ENCODE measurements around the gene FAM161B. TPM values are rescaled to one million over a fixed set of nuclear protein-coding genes. Genes with fewer than 3 reads are reported as not detected.
A peak's percentile ranks its signal among the peaks of the same experiment; 100 is the strongest.
"Not testable (repeated sequence)": the region's sequence is repeated elsewhere in the genome, so short reads cannot be mapped to it uniquely, and the experiment has no call there.

The FAM161B gene
- total and polyA plus RNA-seq, 9 donors = 8.3 to 21.4 (median 13.7) TPM

- Histone ChIP-seq H3K4me3 (no peak overlapping the region), H3K4me1 (ENCODE audit: insufficient read depth) (no peaks in the 10 kb centered on the region), H3K36me3 (no peaks in the 10 kb centered on the region), H3K27ac (no peak overlapping the region), H3K9me3 (no peaks in the 10 kb centered on the region), H3K27me3 (no peaks in the 10 kb centered on the region)
- 73 to 82% (median 74%) methylated on average over 2 of the region's 2 CpGs for WGBS, 3 donors
- TF ChIP-seq EP300 (IDR thresholded peaks at IDR 0.05) = no peak
- no peak for TF ChIP-seq CTCF (IDR thresholded peaks at IDR 0.05)
- no peak for TF ChIP-seq POLR2A (IDR thresholded peaks at IDR 0.05)
- intact Hi-C loops (cut with DNase I) = no loop called here
- no peak for DNase-seq
Measured at GRCh38 chr14:73937012-73937411, 12.9 kb downstream of the FAM161B start.

DNA sequence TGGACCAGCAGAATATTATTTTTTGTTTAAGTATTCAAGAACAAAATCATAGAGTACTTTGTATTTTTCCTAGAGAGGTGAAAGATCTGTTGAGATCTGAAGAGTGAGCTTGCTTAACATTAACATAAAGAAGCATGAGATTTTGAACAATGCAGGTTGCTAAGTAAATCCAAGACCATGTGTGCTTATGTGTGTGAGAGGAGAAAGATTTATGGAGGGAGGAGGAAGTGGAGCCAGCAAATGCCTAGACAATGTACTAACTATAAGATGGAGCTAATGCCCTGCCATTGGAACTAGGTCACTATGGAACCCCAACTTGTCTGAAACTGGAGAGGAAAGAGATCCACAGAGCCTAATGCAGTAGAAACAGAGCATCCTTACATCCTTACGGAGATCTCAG lies 13.3 kb downstream of the FAM161B start:
- Histone ChIP-seq H3K36me3 (no peaks in the 10 kb centered on the region), H3K27me3 (no peaks in the 10 kb centered on the region), H3K9me3 (no peaks in the 10 kb centered on the region), H3K27ac (no peak overlapping the region), H3K4me3 (no peak overlapping the region), H3K4me1 (ENCODE audit: insufficient read depth) (no peaks in the 10 kb centered on the region)
- 91 to 94% (median 93%) methylated on average over 1 of the region's 1 CpG for WGBS, 3 donors
- TF ChIP-seq POLR2A (IDR thresholded peaks at IDR 0.05) (no peak), EP300 (IDR thresholded peaks at IDR 0.05) (no peak), CTCF (IDR thresholded peaks at IDR 0.05) (no peak)
- intact Hi-C loops (cut with DNase I) = no loop called here
- DNase-seq = no peak

DNA sequence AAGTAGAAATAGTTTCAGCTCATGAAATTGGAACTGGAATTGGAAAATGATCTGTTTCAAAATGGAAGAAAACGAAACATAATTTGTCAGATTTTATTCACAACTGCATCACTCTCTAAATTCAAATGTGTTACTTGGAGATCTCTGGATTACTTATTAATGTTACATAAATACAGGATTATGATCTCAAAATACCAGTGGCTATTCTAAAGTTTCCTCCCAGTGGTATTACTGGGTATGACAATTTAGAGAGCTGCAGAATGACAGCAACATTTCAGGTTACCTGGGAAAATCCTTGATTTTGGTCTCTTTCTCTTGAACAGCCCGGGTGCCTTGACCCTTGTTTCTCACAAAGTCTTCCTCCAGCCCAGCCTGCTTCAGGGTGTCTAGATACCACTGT lies 14.2 kb downstream of the FAM161B start:
- H3K27ac ChIP-seq = no peak overlapping the region
- DNase-seq = no peak
- no peaks in the 10 kb centered on the region for H3K36me3 ChIP-seq
- H3K27me3 ChIP-seq = no peaks in the 10 kb centered on the region
- TF ChIP-seq POLR2A (IDR thresholded peaks at IDR 0.05) (no peak), EP300 (IDR thresholded peaks at IDR 0.05) (no peak), CTCF (IDR thresholded peaks at IDR 0.05) (peak in 1 of 3 donors; percentile 11)
- H3K9me3 ChIP-seq = no peaks in the 10 kb centered on the region
- no peaks in the 10 kb centered on the region for H3K4me1 ChIP-seq (ENCODE audit: insufficient read depth)
- intact Hi-C loops (cut with DNase I) = no loop called here
- WGBS, 3 donors = 61 to 63% (median 62%) methylated on average over 2 of the region's 2 CpGs
- no peak overlapping the region for H3K4me3 ChIP-seq

DNA sequence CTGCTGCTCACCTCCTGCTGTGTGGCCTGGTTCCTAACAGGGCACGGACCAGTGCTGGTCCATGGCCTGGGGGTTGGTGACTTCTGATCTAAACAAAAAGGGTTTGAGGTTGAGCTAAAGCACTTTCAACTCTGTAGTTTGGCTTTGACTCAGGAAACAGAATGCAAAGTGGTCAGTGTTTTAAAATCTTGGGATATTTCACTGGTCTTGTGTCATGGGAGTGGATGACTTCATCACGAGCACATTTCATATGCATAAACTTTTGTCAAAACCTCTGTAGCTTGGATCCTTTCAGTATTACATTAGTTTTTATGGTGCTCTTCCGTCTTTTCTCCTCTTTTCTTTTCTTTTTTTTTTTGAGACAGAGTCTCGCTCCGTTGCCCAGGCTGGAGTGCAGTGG lies 25.6 kb downstream of the FAM161B start:
- Histone ChIP-seq H3K27ac (no peak overlapping the region), H3K4me1 (ENCODE audit: insufficient read depth) (no peaks in the 10 kb centered on the region), H3K27me3 (no peaks in the 10 kb centered on the region), H3K36me3 (no peaks in the 10 kb centered on the region), H3K4me3 (no peak overlapping the region), H3K9me3 (no peaks in the 10 kb centered on the region)
- no peak for DNase-seq
- intact Hi-C loops (cut with DNase I) = no loop called here
- WGBS, 3 donors = 82 to 96% (median 86%) methylated on average over 5 of the region's 5 CpGs
- TF ChIP-seq CTCF (IDR thresholded peaks at IDR 0.05) (no peak), POLR2A (IDR thresholded peaks at IDR 0.05) (no peak), EP300 (IDR thresholded peaks at IDR 0.05) (no peak)

- H3K36me3 ChIP-seq; H3K9me3 ChIP-seq; H3K27me3 ChIP-seq; intact Hi-C loops (cut with DNase I); H3K4me1 ChIP-seq (ENCODE audit: insufficient read depth); H3K27ac ChIP-seq; DNase-seq; H3K4me3 ChIP-seq: not testable (repeated sequence)
- 96 to 99% (median 98%) methylated on average over 2 of the region's 2 CpGs for WGBS, 3 donors
Measured at GRCh38 chr14:73919457-73919856, 30.4 kb downstream of the FAM161B start.
